Stimulated activated CD8-positive, alpha-beta memory T cell treated with anti-CD3 and anti-CD28 coated beads, Interleukin-4, amount 100 ng/mL, for 48 hours (primary cell): ENCODE results near the gene GALNT6.
"Not testable (repeated sequence)": the region's sequence is repeated elsewhere in the genome, so short reads cannot be mapped to it uniquely, and the experiment has no call there.

ENCODE experiments used
- DNase-seq: peaks from one replicate; pipeline ENCODE4 v3.0.0-alpha.2; 2020

The GALNT6 gene

DNA sequence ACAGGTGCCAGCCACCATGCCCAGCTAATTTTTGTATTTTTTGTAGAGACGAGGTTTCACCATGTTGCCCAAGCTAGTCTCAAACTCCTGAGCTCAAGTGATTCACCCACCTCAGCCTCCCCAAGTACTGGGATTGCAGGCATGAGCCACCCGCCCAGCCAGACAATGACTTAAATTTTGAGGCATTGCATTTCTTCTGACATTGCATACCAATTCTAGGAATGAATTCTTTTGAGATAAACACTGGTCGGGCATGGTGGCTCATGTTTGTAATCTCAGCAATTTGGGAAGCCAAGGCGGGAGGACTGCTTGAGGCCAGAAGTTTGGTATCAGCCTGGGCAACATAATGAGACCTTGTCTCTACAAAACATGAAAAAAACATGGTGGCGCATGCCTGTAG, 42.2 kb downstream of the GALNT6 start:
- no peak for DNase-seq

DNA sequence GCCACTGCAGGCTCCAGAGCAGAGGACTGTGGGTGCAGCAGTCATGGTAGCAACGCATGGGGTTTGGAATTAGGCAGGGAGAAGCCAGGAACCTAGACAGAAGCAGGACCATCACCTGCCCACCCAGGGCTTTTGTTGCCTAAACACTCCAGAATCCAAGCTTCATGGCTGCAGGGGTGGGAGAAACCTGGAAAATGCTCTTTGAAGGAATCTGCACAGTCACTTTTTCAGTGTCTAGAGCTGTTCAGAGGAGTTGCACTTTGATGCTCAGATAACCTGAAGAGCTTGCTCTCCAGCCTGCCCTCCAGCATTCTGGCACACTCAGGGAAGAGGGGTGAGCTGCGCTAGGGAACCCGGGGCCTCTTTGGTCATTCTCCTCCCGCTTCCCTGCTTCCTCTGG, 43.1 kb downstream of the GALNT6 start:
- no peak for DNase-seq

DNA sequence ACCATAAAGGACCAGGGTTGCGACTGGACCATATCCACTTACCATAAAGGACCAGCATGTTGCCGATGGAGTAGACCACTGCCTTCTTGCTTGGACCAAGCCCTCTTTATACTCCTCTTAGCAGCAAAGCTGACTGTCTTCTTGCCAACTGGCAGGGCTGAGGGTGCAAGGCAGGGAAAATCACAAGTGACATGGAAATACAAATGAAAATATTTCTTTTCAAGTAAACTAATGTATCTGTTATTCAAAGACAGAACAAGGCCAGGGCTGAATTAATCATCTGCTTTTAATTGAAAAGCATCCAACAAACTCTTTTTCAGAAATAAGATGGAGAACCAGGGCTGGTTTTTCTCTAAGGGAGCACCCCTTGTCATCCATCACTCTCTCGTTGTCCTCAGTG, 44.6 kb downstream of the GALNT6 start, which contains the start of gene CELA1:
Gene CELA1 (minus strand): TSS at position 99 of the 400 bp plus-strand sequence. CDS start 41 bp downstream, at position 58.
- DNase-seq = no peak

DNA sequence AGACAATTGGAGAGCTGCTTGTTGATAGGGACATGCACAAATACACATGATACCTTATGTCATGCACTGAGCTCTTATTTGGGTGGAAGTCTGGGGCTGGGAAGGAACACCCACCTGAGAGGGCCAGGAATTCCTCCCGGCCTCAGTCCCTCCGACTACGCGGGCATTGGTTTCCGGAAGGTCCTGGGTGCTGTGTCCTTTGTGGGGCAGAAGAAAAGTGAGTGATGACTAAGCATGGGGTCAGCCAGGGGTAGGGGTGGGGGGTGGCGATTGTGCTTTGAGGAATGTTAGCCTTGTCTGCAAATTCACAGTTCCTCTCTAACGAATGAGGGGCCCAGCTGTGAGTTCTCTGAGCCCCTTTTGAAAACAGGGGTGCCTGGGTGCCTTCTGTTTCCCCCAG, 45.5 kb downstream of the GALNT6 start:
- DNase-seq = no peak

DNA sequence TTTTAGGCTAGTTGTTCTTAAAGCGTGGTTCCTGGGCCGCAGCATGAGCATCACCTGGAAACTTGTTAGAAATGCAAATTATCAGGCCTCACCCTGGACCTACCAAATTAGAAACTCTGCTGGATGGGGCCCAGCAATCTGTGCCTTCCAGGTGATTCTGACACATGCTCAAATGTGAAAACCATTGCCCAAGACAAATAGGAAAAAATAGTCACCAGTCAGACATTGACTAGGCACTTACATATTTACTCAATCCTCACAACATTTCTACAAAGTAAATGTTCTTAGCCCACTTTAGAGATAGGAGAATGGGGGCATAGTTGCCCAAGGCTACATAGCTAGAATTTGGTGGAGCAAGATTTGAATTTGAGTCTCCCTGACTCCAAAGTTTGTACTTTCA, 48.0 kb downstream of the GALNT6 start:
- DNase-seq = no peak

DNA sequence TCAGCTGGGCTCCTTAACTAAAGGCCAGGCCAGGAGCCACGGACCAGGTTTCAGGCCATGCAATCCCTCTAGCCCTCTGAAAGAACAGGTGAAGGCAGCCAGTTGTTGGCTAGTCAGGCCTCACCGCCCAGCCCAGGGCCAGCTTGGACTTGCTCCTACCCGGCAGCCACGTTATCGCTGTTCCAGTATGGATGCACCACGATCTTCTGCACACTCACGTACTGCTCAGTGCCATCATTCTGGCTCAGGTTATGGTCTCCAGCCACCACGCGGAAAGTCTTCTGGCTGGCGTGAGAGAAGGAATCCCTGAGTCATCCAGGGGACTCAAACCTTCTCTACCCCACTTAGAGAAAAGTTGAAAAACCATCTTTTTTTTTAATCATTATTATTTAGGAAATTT, 48.8 kb downstream of the GALNT6 start:
- DNase-seq = no peak

DNA sequence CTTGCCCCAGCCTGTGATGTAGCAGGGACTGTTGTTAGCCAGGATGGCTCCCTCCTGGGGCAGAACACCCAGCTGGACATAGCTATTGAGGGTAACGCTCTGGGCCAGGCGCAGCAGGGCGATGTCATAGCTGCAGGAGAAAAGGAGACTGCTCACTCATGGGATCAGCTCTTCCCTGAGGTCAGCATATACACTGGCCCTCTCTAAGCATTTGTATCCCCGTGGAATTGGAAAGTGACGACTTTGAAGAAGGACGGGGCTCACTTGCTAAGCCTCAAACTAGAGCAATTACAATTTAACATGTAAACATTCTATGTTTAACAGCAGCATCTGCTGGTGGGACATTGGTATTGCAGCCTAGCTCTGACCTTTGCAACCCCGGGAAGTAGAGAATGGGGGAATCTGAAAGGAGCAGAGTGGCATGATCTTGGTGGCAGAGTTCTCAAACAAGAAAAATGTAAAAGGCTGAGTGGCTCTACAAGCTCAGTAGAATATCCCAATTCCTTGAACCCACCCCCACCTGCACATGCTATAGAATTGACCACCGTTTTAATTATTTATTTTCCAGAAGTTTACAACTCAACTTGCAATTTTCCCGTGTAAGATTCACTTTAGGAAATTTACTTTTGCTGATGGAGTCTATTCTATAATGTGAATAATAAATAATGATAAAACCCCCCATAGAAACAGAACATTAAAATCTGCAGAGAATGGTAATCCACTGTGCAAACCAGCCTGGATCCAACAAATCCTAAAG, 49.8 kb downstream of the GALNT6 start:
- peak; percentile 81 for DNase-seq

DNA sequence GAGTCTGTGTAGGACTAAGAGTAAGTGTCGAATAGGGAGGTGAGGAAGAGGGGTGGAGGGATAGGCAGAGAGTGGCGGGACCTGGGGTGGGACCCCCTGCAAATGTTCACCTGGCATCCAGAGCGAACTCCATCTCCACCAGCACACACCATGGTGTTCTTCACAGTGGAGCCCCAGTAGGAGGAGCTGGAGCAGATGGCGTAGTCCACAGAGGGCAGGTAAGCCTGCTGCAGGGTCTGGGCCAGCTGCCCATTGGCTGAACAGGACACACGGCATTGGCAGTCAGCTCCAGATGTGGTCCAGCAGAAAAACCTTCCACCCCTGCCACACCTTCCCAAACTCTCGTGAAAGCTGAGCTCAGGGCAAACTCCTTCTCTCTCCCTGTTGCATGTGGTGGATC, 51.5 kb downstream of the GALNT6 start:
- no peak for DNase-seq

DNA sequence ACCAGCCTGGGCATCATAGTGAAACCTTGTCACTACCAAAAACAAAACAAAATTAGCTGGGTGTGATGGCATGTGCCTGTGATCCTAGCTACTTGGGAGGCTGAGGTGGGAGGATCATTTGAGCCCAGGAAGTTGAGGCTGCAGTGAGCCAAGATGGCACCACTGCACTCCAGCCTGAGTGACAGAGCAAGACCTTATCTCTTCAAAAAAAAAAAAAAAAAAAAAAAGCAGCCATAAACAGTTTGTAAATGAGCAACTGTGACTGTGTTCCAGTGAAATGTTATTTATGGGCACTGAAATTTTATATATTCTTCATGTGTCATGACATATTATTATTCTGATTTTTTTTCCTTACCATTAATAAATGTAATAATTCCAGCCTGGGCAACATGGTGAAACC, 53.9 kb downstream of the GALNT6 start:
- not testable (repeated sequence) for DNase-seq

DNA sequence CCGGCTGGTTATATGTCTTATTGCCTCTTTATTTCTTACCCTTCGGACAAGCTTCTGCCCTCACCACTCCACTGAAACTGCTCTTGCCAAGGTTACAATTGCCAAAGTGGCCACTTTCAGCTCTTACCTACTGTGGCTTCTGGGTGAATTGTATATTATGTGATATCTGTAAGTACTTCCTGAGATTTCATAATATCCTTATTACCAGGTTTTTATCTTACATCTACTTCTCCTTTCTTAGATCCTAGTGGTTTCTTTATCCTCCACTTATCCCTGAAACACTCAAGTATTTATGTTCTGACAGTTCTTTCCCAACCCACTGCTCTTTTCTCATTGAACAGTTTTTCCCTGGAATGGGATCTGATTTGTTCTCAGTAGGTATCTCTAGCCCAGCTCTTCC, 55.3 kb downstream of the GALNT6 start:
- no peak for DNase-seq

DNA sequence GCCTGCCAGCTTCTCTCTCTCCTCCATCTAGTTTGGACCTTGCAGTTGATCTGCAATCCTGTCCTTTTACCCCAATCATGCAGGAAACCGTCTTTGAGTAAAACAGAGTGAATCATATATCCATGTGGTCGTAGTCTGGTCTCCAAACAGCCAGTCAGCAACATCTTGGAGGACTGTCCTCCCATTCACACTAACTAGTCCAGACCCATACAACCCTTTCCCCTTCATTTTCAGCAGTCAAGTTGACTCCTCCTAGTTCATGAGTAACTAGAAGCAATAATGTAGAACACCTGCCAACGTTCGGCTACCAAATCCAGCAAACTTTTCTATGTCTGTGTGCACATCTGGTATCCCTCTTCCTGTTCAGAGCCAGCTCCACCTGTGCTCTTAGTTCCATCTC, 56.4 kb downstream of the GALNT6 start:
- DNase-seq = no peak

DNA sequence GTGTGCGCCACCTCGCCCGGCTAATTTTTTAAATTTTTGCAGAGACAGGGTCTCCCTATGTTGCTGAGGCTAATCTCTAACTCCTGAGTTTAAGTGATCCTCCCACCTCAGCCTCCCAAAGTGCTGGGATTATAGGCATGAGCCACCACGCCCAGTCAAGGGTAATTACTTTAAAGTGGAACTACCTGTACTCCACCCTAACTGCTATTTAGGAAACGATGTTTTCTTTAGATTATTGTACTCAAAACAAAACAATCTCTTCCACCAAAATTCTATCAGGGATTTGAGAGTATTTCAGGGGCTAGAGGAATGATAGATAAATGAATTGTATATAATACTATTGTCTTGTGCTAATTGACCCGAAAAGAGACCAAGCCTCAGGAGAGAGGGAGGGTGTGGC, 57.7 kb downstream of the GALNT6 start:
- no peak for DNase-seq

DNA sequence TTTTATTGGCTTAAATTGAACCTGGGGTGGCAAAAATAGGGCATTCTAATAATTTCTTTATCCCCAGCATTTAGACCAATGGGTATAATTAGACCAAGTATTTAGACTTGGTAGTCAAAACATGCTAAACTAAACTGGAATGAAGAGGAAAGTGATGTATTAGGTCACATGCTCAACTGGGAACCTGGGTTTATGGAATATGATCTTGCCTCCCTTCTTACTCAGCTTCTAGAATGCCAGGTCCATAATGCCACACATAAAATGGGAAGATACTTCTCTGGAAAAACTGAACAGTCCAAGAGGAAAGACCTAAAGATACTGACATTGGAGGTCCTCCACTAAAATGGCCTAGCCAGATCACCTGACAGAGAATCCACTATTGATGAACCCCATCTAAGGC, 61.0 kb downstream of the GALNT6 start:
- no peak for DNase-seq

DNA sequence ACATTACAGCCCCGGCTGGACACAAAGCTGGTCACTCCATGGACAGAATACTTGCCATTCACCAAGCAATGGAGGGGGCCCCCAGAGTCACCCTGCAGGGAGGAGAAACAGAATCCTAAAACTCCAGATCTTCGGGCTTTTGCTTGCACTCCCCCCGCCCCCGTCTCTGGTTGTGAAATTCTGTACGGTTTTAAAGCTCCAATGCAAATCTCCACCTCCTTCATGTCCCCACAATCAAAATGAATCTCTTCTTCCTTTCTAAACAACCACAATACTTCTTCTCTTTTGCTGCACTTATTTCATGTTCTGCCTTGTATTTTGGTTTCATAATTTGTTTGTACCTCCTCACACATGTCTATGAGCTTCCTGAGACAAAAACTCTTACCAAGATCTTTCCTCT, 61.5 kb downstream of the GALNT6 start:
- no peak for DNase-seq

DNA sequence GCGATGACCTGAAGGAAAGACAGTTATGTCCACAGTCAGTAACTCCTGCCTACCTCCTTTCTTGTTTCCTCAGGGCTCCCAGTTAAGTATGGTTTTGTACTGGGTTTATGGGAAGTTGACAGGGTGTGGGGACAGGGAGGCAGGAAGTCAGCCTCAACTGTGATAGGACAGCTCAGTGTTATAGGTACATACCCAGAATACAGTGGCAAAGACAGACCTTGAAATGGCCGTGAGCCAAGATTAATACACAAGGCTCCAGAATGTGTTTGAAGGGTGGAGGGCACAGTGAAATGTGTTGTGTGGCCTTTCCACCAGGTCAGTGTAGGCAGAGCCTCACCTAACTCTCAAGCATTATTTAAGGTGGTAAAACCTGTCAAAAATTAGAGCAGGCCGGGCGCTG, 62.6 kb downstream of the GALNT6 start:
- DNase-seq = no peak

DNA sequence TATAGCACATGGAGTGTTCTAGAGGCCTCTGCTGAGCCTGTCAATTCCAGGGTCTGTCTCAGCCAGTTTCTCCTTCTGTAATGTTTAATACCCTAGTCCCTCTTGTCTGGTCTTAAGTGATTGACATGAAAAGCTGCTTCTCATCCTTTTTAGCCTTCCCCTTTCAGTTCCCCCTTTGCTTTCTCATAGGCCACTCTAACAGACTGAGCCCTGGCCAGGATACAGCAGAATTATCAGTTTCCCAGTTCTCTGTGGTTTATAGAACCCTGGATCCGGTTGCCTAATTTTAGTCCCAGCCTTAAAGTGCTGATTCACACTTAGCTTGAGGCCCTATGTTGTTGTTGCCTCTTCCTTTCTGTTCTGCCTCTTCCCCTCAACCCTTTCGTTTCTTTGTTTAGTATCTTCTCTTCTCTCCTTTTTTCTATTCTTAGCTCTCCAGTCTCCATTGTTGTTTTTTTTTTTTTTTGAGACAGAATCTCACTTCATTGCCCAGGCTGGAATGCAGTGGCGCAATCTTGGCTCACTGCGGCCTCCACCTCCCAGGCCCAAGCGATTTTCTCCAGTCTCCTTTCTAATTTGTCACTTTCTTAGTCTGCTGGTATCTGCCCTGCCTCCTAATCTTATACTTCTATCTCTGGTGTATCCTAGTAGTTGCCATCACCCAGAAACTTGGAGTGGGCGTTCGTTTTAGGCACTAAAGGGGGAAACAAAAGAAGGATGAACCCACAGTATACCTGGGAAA, 64.3 kb downstream of the GALNT6 start:
- DNase-seq = no peak

DNA sequence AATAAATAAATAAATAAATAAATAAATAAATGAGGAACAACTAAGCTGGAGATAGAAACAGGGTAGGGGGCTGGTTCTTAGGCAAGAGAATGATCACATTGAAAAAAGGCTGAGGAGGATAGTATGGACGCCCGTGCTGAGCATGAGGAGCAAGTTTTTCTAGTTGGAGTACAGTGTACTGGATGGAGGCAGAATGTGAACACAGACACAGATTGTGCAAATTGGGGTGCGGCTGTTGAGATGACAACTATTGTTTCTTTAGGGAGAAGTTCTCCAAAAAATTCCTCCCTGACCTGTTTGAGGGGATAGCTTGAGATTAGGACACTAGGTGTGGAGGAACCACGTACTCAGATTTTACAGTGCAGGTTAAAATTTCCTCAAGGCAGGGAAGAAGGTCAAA, 66.3 kb downstream of the GALNT6 start:
- DNase-seq = no peak

DNA sequence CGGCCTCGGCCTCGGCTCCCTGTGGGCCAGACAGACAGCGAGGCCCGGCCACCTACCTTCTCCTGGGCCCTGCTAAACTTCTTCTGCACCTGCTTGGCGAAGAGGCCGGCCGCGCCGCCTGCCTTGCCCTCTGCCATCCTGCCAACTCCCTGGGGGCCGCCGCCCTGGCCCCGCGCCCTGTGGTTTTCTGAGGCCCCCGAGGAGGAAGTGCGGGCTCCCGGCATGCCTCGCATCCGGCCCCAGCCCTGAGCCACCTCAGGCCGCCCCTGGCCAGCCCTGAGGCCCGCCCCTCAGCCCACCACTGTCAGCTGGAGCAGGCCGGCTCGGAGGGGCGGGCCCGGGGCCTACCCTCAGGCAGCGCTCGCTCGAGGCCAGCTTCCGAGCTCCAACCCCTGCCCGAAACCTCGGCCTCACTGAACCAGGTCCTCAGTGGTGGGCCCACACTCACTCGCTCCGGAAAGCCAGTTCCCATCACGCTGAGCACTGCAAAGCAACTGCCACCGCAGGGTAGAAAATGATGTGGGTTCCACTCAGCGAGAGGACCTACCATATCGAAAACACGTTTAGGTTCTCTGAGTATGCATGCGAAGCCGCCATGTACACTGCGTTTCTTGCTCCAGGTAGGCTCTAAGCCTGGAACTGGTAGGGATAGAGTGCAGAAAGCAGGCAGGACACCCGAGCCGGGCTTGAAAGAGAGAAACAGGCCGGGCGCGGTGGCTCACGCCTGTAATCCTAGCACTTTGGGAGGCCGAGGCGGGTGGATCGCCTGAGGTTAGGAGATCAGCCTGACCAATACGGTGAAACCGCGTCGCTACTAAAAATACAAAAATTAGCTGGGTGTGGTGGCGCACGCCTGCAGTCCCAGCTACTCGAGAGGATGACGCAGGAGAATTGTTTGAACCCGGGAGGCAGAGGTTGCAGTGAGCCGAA, 67.0 kb downstream of the GALNT6 start, which contains the start of gene BIN2:
Gene BIN2 (minus strand): TSS at position 209 of the 930 bp plus-strand sequence. CDS start 72 bp downstream, at position 137.
- peak; percentile 83 for DNase-seq

DNA sequence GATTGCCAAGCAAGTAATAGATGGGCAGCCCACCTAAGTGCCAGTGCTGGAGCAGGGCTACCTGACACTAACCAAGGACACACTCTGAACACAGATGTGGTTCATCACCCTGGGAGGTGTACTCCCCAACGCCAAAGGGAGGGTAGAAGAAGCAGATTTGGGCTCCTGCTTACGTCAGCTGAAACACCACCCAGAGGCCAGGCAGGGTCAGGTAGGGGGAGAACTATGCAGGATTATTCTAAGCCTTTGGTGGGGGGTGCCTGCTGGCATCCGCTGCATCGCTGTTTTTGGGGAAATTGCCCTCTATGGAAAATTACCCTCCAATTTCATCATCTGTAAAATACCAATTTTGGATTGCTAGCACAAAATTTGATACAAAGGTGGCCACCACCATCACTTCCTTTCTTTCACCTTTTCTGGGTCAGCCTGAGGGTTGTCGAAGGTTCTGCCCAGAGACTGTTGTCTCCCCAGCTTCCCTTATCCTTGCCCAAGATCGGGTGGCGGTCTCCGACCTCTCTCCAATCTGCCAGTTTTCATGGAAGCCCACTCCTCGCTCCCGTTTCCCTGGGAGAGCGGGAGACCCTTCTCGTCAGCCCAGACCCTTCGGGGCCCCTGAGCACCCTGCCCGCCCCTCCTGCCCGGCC, 67.8 kb downstream of the GALNT6 start:
- peak; percentile 67 for DNase-seq

DNA sequence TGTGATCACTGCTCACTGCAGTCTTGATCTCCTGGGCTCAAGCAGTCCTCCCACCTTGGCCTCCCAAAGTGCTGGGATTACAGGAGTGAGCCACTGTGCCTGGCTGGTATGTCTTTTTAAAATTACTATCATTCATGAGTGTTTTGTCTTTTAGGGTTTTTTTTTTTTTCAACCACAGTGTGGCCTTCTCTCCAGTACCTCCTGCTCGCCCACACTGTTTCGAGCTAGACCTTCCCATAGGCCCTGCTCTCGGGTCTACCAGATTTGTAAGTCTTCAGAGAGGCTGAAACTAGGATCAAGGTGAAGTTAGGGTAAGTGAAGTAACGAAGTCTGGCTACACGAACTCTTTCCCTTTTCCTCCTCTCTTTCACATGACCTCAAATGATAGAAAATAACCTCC, 68.8 kb downstream of the GALNT6 start:
- DNase-seq = peak; percentile 66

DNA sequence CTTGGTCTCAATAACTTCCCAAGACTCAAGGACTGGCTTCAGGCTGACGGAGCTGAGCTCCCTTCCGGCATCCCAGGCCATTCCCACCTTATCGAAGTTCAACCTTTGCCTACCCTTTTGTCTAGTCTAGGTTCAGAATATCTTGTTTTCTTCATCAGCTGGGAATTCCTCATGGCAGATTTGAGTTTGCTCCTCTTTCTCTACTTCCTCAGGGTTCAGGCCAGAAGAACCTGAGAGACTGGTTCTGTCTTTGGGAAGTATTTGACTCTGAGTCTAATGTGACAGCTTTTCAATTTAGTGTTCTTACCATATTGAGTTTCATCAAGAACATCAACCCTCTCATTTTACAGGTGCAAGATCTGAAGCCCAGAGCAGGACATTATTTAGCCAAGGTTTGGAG, 69.3 kb downstream of the GALNT6 start:
- no peak for DNase-seq

DNA sequence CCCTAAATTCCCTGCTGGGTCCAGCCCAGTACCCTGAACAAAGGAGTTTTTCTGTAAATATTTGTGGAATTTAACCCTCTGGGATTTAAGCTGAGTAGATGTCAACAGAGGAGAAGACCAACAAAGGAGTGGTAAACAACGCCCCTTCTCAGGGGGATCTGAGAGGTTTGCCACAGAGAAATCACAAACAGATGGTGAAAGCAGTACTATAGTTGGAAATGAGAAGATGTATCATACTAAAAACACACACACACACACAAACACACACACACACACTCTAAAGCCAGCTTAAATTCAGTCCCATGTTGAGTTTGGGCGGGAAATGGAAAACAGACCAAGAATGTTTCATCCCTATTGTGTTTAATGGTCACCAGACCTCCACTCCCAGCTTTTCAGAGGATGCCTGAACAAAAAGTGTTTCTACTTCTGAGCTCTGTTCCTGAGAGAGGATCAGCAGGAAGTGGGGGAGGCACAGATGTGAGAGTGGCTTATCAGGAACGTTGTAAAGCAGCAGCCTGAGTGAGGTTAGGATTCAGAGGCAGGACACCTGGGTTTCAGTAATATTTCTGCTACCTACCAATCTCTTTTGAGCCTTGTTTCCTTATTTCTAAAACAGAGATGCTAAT, 70.4 kb downstream of the GALNT6 start:
- DNase-seq = no peak
